Measurements from ENCODE around the gene ZKSCAN3.

The ZKSCAN3 gene

DNA sequence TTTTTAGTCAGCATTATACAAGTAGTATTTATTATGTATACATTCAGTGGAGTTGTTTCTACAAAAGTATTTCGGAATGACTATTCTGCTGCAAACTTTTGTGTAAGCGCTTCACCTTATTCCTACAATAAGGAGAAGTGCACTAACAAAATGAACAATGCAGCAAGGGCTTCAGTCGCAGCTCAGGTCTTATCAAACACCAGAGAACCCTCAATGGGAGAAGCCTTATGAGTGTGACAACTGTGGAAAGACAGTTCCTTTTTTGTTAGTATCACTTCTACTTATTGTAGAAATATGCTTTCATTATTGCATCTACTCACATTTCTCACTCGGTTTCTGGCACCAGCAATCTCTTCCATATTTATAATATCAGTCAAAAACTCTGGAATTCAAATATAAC is 18.8 kb downstream of the ZKSCAN3 start:
- no peak overlapping the region for H3K4me3 ChIP-seq (ENCODE audit: low read length)
- TF ChIP-seq, protein P1, sequence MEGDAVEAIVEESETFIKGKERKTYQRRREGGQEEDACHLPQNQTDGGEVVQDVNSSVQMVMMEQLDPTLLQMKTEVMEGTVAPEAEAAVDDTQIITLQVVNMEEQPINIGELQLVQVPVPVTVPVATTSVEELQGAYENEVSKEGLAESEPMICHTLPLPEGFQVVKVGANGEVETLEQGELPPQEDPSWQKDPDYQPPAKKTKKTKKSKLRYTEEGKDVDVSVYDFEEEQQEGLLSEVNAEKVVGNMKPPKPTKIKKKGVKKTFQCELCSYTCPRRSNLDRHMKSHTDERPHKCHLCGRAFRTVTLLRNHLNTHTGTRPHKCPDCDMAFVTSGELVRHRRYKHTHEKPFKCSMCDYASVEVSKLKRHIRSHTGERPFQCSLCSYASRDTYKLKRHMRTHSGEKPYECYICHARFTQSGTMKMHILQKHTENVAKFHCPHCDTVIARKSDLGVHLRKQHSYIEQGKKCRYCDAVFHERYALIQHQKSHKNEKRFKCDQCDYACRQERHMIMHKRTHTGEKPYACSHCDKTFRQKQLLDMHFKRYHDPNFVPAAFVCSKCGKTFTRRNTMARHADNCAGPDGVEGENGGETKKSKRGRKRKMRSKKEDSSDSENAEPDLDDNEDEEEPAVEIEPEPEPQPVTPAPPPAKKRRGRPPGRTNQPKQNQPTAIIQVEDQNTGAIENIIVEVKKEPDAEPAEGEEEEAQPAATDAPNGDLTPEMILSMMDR (IDR thresholded peaks at IDR 0.05; ENCODE audit: insufficient read depth, low read depth, low read length, missing control alignments), result no peak
- DNase-seq (ENCODE audit: low read depth), result no peak

DNA sequence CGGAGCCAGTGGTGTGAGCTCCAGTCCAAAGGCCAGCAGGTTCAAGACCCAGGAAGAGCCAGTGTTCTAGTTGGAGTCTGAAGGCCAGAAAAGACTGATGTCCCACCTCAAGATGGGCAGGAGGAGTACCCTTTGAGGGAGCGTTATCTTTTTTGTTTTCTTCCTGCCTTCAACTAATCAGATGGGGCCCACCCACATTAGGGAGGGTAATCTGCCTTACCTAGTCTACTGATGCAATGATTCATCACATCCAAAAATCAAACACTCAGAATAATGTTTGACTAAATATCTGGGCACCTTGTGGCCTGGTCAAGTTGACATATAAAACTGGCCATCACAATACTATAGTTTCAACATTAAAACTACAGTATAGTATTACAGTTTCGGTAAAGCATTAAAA is 19.7 kb downstream of the ZKSCAN3 start:
- no peak overlapping the region for H3K4me3 ChIP-seq (ENCODE audit: low read length)
- TF ChIP-seq, protein P1 (IDR thresholded peaks at IDR 0.05; ENCODE audit: insufficient read depth, low read depth, low read length, missing control alignments), result no peak
- no peak for DNase-seq (ENCODE audit: low read depth)

DNA sequence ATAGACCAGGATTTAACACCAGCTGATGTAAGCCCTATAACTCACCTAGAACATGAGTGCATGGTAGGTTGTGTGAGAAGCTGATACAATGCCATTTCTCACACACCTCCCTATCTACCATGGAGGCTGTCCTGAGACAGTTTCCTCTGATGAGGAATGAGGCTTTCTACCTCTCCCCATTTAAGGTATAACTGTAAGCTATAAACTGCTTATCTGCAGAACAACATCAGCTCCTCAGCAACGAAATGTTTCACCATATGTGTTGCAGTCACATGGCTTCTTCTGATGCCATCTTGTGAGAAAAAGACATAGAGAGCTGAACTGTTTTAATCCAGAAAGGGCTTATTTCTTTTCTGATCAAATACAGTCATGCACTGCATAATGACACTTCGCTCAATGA is 20.7 kb downstream of the ZKSCAN3 start:
- no peak for DNase-seq (ENCODE audit: low read depth)
- TF ChIP-seq, protein P1 (IDR thresholded peaks at IDR 0.05; ENCODE audit: insufficient read depth, low read depth, low read length, missing control alignments), result no peak
- H3K4me3 ChIP-seq (ENCODE audit: low read length), result no peak overlapping the region

DNA sequence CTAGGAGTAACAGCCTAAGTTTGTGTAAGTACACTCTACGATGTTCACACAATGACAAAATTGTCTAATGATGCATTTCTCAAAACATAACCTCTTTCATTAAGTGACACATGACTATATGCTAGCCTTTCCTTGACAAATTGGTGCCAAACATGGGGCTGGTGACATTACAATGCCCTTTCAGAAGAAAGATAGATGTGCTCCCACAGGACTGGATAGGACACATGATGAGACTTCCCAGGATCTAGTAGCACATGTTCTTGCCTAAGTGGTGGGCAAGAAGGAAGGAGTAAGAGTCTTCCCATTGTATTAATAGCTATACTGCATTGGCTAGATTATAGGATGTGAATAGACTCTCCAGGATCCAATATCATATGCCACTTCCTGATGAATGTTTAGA is 21.5 kb downstream of the ZKSCAN3 start:
- DNase-seq (ENCODE audit: low read depth), result no peak
- TF ChIP-seq, protein P1 (IDR thresholded peaks at IDR 0.05; ENCODE audit: insufficient read depth, low read depth, low read length, missing control alignments), result no peak
- H3K4me3 ChIP-seq (ENCODE audit: low read length), result no peak overlapping the region

DNA sequence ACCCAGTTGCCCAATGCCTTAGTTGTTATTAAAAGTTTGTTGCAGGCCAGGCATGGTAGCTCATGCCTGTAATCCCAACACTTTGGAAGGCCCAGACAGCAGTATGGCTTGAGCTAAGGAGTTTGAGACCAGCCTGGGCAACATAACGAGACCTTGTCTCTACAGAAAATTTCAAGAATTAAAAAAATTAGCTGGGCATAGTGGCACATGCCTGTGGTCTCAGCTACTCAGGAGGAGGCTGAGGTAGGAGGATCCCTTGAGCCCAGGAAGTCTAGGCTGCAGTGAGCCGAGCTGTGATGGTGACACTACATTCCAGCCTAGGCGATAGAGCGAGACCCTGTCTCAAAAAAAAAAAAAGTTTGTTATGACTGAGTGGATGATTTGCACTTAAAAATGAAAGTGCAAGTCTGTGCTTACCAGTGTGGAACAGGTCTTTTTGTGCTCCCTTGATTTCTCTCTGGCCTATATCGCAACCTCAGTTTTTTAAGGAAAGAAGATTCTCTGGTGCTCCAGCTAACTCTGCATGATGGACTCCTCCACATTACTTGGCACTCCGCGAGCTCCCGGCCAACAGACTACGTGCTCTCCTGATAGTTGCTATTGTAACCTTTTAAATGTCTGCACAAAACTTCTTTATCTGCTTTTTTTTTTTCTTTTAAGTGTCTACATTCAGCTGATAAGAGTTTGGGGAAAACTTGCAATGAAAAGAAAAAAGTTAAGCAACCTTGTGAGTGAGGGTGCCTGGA is 22.1 kb downstream of the ZKSCAN3 start:
- DNase-seq (ENCODE audit: low read depth), result no peak
- TF ChIP-seq, protein P1 (IDR thresholded peaks at IDR 0.05; ENCODE audit: insufficient read depth, low read depth, low read length, missing control alignments), result no peak

DNA sequence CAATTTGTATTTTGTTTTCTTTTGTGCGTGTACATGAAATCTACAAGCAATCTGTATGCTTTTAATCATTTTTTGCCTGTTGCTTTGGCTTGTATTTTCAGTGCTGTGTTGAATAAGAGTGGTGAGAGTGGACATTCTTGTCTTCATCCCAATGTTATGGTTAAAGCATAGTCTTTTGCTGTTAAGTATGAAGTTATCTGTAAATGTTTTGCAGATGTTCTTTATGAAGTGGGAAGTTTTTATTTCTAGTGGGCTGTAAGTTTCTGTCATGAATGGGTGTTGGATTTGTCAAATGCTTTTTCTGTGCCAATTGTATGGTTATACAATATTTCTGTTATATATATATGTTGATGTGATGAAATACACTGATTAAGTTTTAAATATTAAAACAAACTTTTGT is 24.2 kb downstream of the ZKSCAN3 start:
- no peak for DNase-seq (ENCODE audit: low read depth)
- no peak overlapping the region for H3K4me3 ChIP-seq (ENCODE audit: low read length)
- TF ChIP-seq, protein P1 (IDR thresholded peaks at IDR 0.05; ENCODE audit: insufficient read depth, low read depth, low read length, missing control alignments), result no peak

More for the DNA sequence above, 22.1 kb downstream of the ZKSCAN3 start:
- no peak overlapping the region for H3K4me3 ChIP-seq (ENCODE audit: low read length)

DNA sequence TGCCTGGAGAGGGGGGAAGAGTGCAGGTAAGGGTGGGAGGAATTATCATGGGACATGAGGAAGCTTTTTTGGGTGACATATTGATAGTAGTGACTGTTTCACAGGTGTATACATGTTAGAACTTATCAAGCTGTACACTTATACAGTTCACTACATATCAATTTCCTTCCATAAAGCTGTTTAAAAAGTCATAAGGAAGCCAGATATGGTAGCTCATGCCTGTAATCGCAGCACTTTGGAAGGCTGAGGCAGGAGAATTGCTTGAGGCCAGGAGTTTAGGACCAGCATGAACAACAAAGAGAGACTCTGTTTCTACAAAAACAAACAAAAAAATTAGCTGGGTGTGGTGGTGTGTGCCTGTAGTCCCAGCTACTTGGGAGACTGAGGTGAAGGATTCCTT is 28.1 kb downstream of the ZKSCAN3 start:
- TF ChIP-seq, protein P1 (IDR thresholded peaks at IDR 0.05; ENCODE audit: insufficient read depth, low read depth, low read length, missing control alignments), result no peak
- DNase-seq (ENCODE audit: low read depth), result no peak
- no peak overlapping the region for H3K4me3 ChIP-seq (ENCODE audit: low read length)

Data from epithelial cell of esophagus (primary cell).